Transverse colon (tissue), 4 donors: Measurements from ENCODE around the gene EME1.

Source experiments
- EP300 ChIP-seq: sonication (generic); formaldehyde crosslinking; IDR thresholded peaks from one replicate; pipeline ENCODE4 v1.6.1; 2017; ENCODE audit warnings: antibody characterized with exemption, low read depth
- POLR2A ChIP-seq: fragments of 450-650 bp; IDR thresholded peaks from one replicate; pipeline ENCODE4 v1.6.1; 2016; ENCODE audit warnings: antibody characterized with exemption, mild to moderate bottlenecking, moderate library complexity
- POLR2AphosphoS5 ChIP-seq, 3 donors: sonication (generic); formaldehyde crosslinking; IDR thresholded peaks; one replicate each; pipeline ENCODE4 v1.6.1; 2016; ENCODE audit warnings: antibody characterized with exemption in 3 of 3
- TF ChIP-seq, protein P1 (sequence below), 5 experiments: fragments of 200-600 bp in 3 of 5; fragments of 450-650 bp in 2 of 5; sonication (generic) in 3 of 5; IDR thresholded peaks; 1 replicate in 2 of 5; 2 replicates in 3 of 5; pipeline ENCODE4 v1.5.1; 2016 to 2017; ENCODE audit warnings: antibody characterized with exemption in 5 of 5, inconsistent platforms in 3 of 5, mild to moderate bottlenecking in 2 of 5, moderate library complexity in 1 of 5

DNA sequence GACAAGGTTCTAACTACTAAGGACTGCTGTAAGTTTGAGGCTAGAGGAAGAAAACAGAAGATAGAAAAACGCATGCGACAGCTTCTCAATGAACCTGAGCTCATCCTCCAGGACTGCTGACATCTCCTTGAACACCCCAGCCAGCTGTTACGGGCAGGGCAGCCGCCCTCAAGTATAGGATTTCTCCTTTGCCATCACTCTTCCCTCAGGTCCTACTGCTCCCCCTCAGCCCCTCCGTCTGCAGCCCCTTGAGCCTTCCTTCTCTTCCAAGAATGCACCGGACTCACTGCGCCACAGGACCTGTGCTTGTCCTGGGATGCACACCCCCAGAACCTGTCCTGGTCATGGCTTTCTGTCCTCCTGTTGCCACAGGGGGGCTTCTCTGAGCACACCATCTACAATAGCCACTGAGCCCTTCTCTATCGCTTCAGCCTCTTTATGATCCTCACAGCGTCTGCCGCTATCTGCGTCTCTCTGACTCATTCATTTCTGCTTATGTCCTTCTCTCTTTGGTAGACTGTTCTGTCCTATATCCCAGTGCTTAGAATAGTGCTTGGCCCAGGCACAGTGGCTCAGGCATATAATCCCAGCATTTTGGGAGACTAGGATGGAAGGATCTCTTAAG is 42.8 kb upstream of the EME1 start:
- TF ChIP-seq POLR2AphosphoS5 (IDR thresholded peaks at IDR 0.05) (no peak), POLR2A (no peak), EP300 (no peak)
- TF ChIP-seq, protein P1, sequence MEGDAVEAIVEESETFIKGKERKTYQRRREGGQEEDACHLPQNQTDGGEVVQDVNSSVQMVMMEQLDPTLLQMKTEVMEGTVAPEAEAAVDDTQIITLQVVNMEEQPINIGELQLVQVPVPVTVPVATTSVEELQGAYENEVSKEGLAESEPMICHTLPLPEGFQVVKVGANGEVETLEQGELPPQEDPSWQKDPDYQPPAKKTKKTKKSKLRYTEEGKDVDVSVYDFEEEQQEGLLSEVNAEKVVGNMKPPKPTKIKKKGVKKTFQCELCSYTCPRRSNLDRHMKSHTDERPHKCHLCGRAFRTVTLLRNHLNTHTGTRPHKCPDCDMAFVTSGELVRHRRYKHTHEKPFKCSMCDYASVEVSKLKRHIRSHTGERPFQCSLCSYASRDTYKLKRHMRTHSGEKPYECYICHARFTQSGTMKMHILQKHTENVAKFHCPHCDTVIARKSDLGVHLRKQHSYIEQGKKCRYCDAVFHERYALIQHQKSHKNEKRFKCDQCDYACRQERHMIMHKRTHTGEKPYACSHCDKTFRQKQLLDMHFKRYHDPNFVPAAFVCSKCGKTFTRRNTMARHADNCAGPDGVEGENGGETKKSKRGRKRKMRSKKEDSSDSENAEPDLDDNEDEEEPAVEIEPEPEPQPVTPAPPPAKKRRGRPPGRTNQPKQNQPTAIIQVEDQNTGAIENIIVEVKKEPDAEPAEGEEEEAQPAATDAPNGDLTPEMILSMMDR (IDR thresholded peaks at IDR 0.05): no peak
